HG03520 (cell line): ENCODE results near the gene OTOP1.
"Not testable (repeated sequence)": the region's sequence is repeated elsewhere in the genome, so short reads cannot be mapped to it uniquely, and the experiment has no call there.

Source experiments
- ATAC-seq: cut with Tn5 transposase; IDR thresholded peaks from one replicate; pipeline ENCODE4 v1.9.1; 2021; ENCODE audit warnings: mild to moderate bottlenecking, moderate library complexity; ENCODE audit not compliant: unreplicated experiment

The OTOP1 gene

GRCh38 chr4:4239551-4239950, 12.8 kb upstream of the OTOP1 start:
- not testable (repeated sequence) for ATAC-seq

- no peak for ATAC-seq
Observed at GRCh38 chr4:4233610-4234009, 6.9 kb upstream of the OTOP1 start.

GRCh38 chr4:4228356-4228668, 1.6 kb upstream of the OTOP1 start:
- no peak for ATAC-seq

GRCh38 chr4:4227510-4228355, 1.0 kb upstream of the OTOP1 start:
- ATAC-seq, result no peak

- no peak for ATAC-seq
Observed at GRCh38 chr4:4225915-4226605, 669 bp downstream of the OTOP1 start.

GRCh38 chr4:4217113-4217512, 9.6 kb downstream of the OTOP1 start:
- ATAC-seq, result no peak

- no peak for ATAC-seq
Observed at GRCh38 chr4:4216648-4217047, 10.1 kb downstream of the OTOP1 start.

GRCh38 chr4:4213674-4214073, 13.1 kb downstream of the OTOP1 start:
- ATAC-seq, result not testable (repeated sequence)

GRCh38 chr4:4206204-4206603, 20.5 kb downstream of the OTOP1 start:
- no peak for ATAC-seq

GRCh38 chr4:4204401-4204745, 22.4 kb downstream of the OTOP1 start:
- no peak for ATAC-seq

GRCh38 chr4:4203688-4204400, 22.9 kb downstream of the OTOP1 start:
- ATAC-seq, result no peak

- ATAC-seq, result no peak
Observed at GRCh38 chr4:4202510-4202909, 24.2 kb downstream of the OTOP1 start.

GRCh38 chr4:4200624-4201023, 26.1 kb downstream of the OTOP1 start:
- ATAC-seq, result no peak

GRCh38 chr4:4195354-4195753, 31.4 kb downstream of the OTOP1 start:
- ATAC-seq, result no peak

GRCh38 chr4:4188557-4188956, 38.2 kb downstream of the OTOP1 start:
- not testable (repeated sequence) for ATAC-seq

GRCh38 chr4:4185528-4185927, 41.2 kb downstream of the OTOP1 start:
- ATAC-seq, result no peak

GRCh38 chr4:4182835-4183568, 43.7 kb downstream of the OTOP1 start:
- no peak for ATAC-seq

GRCh38 chr4:4170596-4171150, 56.1 kb downstream of the OTOP1 start:
- ATAC-seq, result no peak

GRCh38 chr4:4167981-4168780, 58.5 kb downstream of the OTOP1 start:
- not testable (repeated sequence) for ATAC-seq

- not testable (repeated sequence) for ATAC-seq
Observed at GRCh38 chr4:4166986-4167385, 59.7 kb downstream of the OTOP1 start.
